Liver (tissue), 9 donors: ENCODE results near the gene IL2RA. TPM values are rescaled to one million over a fixed set of nuclear protein-coding genes. Genes with fewer than 3 reads are reported as not detected.

Experiments used
- DNase-seq: peaks from one replicate; pipeline ENCODE4 v3.0.0-alpha.2; 2017; ENCODE audit warnings: low spot score
- H3K27ac ChIP-seq, 2 donors: one replicate each; pipeline ENCODE4 v1.7.0; 2013; ENCODE audit warnings: inconsistent platforms in 2 of 2, low read length in 2 of 2, control low read depth in 1 of 2, low read depth in 1 of 2, mild to moderate bottlenecking in 1 of 2
- H3K27me3 ChIP-seq, 4 donors: one replicate each; pipeline versions ENCODE4 v1.6.1 to v1.7.0; 2013; ENCODE audit warnings: low read length in 3 of 4, inconsistent platforms in 1 of 4, mild to moderate bottlenecking in 1 of 4, moderate library complexity in 1 of 4; ENCODE audit not compliant: control insufficient read depth in 4 of 4, insufficient read depth in 4 of 4
- H3K36me3 ChIP-seq, 4 donors: one replicate each; pipeline versions ENCODE4 v1.6.1 to v1.7.0; 2013; ENCODE audit warnings: low read length in 3 of 4, mild to moderate bottlenecking in 3 of 4, low read depth in 1 of 4, moderate library complexity in 1 of 4; ENCODE audit not compliant: control insufficient read depth in 4 of 4, insufficient read depth in 3 of 4
- H3K4me1 ChIP-seq, 4 donors: one replicate each; pipeline versions ENCODE4 v1.6.1 to v1.7.0; 2013; ENCODE audit warnings: low read length in 3 of 4, mild to moderate bottlenecking in 3 of 4, moderate library complexity in 1 of 4; ENCODE audit not compliant: control insufficient read depth in 4 of 4, insufficient read depth in 4 of 4
- H3K4me3 ChIP-seq, 3 donors: one replicate each; pipeline versions ENCODE4 v1.6.1 to v1.7.0; 2013; ENCODE audit warnings: low read length in 3 of 3, control low read depth in 1 of 3, low read depth in 1 of 3, mild to moderate bottlenecking in 1 of 3
- H3K9ac ChIP-seq, 2 donors: one replicate each; pipeline ENCODE4 v1.7.0; 2013; ENCODE audit warnings: low read length in 2 of 2, mild to moderate bottlenecking in 2 of 2, moderate library complexity in 2 of 2, control low read depth in 1 of 2, low read depth in 1 of 2
- H3K9me3 ChIP-seq, 4 donors: one replicate each; pipeline versions ENCODE4 v1.6.1 to v1.7.0; 2013; ENCODE audit warnings: low read length in 3 of 4; ENCODE audit not compliant: control insufficient read depth in 4 of 4
- ATF3 ChIP-seq: IDR thresholded peaks from 2 replicates; pipeline ENCODE4 v1.6.1; 2016; ENCODE audit warnings: antibody characterized with exemption
- CTCF ChIP-seq: fragments of 150-350 bp; IDR thresholded peaks from 2 replicates; pipeline ENCODE4 v1.5.1; 2017; ENCODE audit warnings: improper control_type of control experiment, low read depth, low read length; ENCODE audit not compliant: missing input control
- EGR1 ChIP-seq, 2 donors: IDR thresholded peaks; 2 replicates each; pipeline ENCODE4 v1.6.1; 2016 to 2018; ENCODE audit warnings: antibody characterized with exemption in 2 of 2, low read depth in 2 of 2
- FOXA1 ChIP-seq: IDR thresholded peaks from 2 replicates; pipeline ENCODE4 v1.6.1; 2016; ENCODE audit warnings: antibody characterized with exemption
- FOXA2 ChIP-seq: IDR thresholded peaks from 2 replicates; pipeline ENCODE4 v1.6.1; 2016; ENCODE audit warnings: antibody characterized with exemption
- GABPA ChIP-seq, 2 donors: IDR thresholded peaks in 1 of 2; conservative IDR thresholded peaks in 1 of 2; 2 replicates each; pipeline ENCODE4 v1.6.1; 2016; ENCODE audit warnings: antibody characterized with exemption in 2 of 2, mild to moderate bottlenecking in 1 of 2, moderate library complexity in 1 of 2
- HNF4A ChIP-seq, 2 donors: conservative IDR thresholded peaks; 2 replicates each; pipeline ENCODE4 v1.6.1; 2016; ENCODE audit warnings: antibody characterized with exemption in 2 of 2, mild to moderate bottlenecking in 2 of 2
- HNF4G ChIP-seq: IDR thresholded peaks from 2 replicates; pipeline ENCODE4 v1.6.1; 2016; ENCODE audit warnings: antibody characterized with exemption
- JUND ChIP-seq, 2 donors: IDR thresholded peaks; 2 replicates each; pipeline ENCODE4 v1.6.1; 2016; ENCODE audit warnings: antibody characterized with exemption in 2 of 2
- MAX ChIP-seq: IDR thresholded peaks from 2 replicates; pipeline ENCODE4 v1.6.1; 2016; ENCODE audit warnings: antibody characterized with exemption
- NR2F2 ChIP-seq: IDR thresholded peaks from 2 replicates; pipeline ENCODE4 v1.6.1; 2016; ENCODE audit warnings: antibody characterized with exemption
- RAD21 ChIP-seq, 2 donors: IDR thresholded peaks; 2 replicates each; pipeline ENCODE4 v1.6.1; 2016; ENCODE audit warnings: antibody characterized with exemption in 2 of 2, mild to moderate bottlenecking in 2 of 2
- REST ChIP-seq: IDR thresholded peaks from 2 replicates; pipeline ENCODE4 v1.6.1; 2016; ENCODE audit warnings: antibody characterized with exemption, mild to moderate bottlenecking
- RXRA ChIP-seq, 2 donors: IDR thresholded peaks; 2 replicates each; pipeline ENCODE4 v1.6.1; 2017 to 2018; ENCODE audit warnings: antibody characterized with exemption in 2 of 2, mild to moderate bottlenecking in 1 of 2
- SP1 ChIP-seq: IDR thresholded peaks from 2 replicates; pipeline ENCODE4 v1.6.1; 2018; ENCODE audit warnings: antibody characterized with exemption, mild to moderate bottlenecking
- TAF1 ChIP-seq: conservative IDR thresholded peaks from 2 replicates; pipeline ENCODE4 v1.6.1; 2016; ENCODE audit warnings: antibody characterized with exemption, mild to moderate bottlenecking
- YY1 ChIP-seq: IDR thresholded peaks from 2 replicates; pipeline ENCODE4 v1.6.1; 2016; ENCODE audit warnings: antibody characterized with exemption, mild to moderate bottlenecking
- ZBTB33 ChIP-seq: IDR thresholded peaks from 2 replicates; pipeline ENCODE4 v1.6.1; 2016; ENCODE audit warnings: antibody characterized with exemption
- WGBS: extraction: QIAGEN DNeasy Blood & Tissue Kit; methylation state at CpG from one replicate; pipeline ENCODE4 v1.1.7; 2013; 5-methylcytosine and 5-hydroxymethylcytosine counted together
- polyA plus RNA-seq, 2 donors: library from polyadenylated mRNA; stranded (reverse) in 1 of 2; unstranded in 1 of 2; fragments of 200-250 nt in 1 of 2; fragments of >200 nt in 1 of 2; fragmentation: Nextera tagmentation in 1 of 2; extraction: Ambion mirVana in 1 of 2; gene quantifications; one replicate each; pipeline versions ENCODE4 v1.2.1 to v1.2.3, GENCODE V29; 2013 to 2015
- total RNA-seq, 2 donors: library from RNA; depleted of rRNA; stranded (reverse); fragments of >200 nt; gene quantifications; one replicate each; pipeline ENCODE4 v1.2.3, GENCODE V29; 2014
- donor health status: healthy.
- donor health status: healthy.
- donor health status: healthy.
- donor health status: healthy.
- donor health status: healthy.

IL2RA gene
- total and polyA plus RNA-seq, 4 donors, result 0.46 to 1.6 TPM; not detected in 2

GRCh38 chr10:6049031-6049400 lies 13.2 kb downstream of the IL2RA start:
- Histone ChIP-seq H3K9ac (no peak overlapping the region), H3K9me3 (no peaks in the 10 kb centered on the region), H3K27me3 (no peaks in the 10 kb centered on the region), H3K36me3 (no peaks in the 10 kb centered on the region), H3K4me3 (no peak overlapping the region), H3K4me1 (peaks cover 0 to 8% (median 3%) of the 10 kb centered on the region in 4 donors), H3K27ac (no peak overlapping the region)
- no peak for TF ChIP-seq ATF3
- no peak for TF ChIP-seq CTCF
- no peak for TF ChIP-seq FOXA1
- no peak for TF ChIP-seq RXRA (IDR thresholded peaks at IDR 0.05)
- TF ChIP-seq JUND (IDR thresholded peaks at IDR 0.05), result no peak
- no peak for TF ChIP-seq FOXA2
- no peak for TF ChIP-seq RAD21 (IDR thresholded peaks at IDR 0.05)
- TF ChIP-seq TAF1, result no peak
- TF ChIP-seq GABPA (IDR thresholded peaks at IDR 0.05 in 1 of 2, conservative IDR thresholded peaks at IDR 0.05 in 1 of 2), result no peak
- TF ChIP-seq MAX, result no peak
- TF ChIP-seq ZBTB33, result no peak
- TF ChIP-seq YY1, result no peak
- no peak for TF ChIP-seq EGR1 (IDR thresholded peaks at IDR 0.05; ENCODE audit: low read depth in 2 of 2)
- TF ChIP-seq HNF4A (conservative IDR thresholded peaks at IDR 0.05), result no peak
- no peak for TF ChIP-seq SP1
- no peak for TF ChIP-seq HNF4G
- no peak for TF ChIP-seq NR2F2
- TF ChIP-seq REST, result no peak
- DNase-seq, result no peak
- 96% methylated on average over 2 of the region's 2 CpGs for WGBS
